Measurements from ENCODE around the gene MMP19.
"Not testable (repeated sequence)": the region's sequence is repeated elsewhere in the genome, so short reads cannot be mapped to it uniquely, and the experiment has no call there.

MMP19 gene, protein sequence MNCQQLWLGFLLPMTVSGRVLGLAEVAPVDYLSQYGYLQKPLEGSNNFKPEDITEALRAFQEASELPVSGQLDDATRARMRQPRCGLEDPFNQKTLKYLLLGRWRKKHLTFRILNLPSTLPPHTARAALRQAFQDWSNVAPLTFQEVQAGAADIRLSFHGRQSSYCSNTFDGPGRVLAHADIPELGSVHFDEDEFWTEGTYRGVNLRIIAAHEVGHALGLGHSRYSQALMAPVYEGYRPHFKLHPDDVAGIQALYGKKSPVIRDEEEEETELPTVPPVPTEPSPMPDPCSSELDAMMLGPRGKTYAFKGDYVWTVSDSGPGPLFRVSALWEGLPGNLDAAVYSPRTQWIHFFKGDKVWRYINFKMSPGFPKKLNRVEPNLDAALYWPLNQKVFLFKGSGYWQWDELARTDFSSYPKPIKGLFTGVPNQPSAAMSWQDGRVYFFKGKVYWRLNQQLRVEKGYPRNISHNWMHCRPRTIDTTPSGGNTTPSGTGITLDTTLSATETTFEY

DNA sequence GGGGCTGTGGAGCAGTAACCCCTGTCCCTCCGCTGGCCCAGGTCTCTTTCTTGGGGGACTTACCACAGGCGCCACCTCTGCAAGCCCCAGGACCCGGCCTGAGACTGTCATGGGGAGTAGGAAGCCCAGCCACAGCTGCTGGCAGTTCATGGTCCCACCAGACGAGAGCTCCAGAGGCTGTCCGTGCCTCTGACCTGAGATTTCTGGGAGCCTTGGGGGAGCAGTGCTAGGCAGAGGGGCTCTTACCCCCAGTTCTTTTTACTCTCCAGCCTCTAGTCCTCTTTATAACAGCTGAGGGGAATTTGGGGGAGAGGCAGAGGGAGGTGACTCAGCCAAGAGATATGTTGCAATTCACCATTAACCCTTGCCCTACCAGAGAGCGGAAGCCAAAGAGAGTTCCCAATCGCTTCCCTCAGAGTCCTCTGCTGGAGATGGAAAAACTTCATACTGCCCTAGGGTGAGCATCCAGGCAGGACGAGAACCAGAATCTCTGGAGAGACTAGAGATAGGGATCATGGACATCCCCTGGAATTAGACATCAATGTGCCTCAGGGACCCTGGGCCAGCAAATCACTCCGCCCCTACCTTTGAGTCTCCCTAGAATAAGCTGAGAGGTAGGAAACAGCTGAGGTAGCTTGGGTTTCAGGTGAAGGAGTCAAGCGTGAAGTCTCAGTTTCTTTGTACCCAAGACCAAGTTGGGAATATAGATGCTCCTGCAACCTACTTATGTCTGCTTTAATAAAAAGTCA, at the start of gene MMP19:
TSS of gene MMP19 (minus strand) at position 256 of the 749 bp plus-strand sequence. CDS start at position 150, 106 bp downstream.
- DNase-seq (ENCODE audit: low read depth): peak; percentile 53

DNA sequence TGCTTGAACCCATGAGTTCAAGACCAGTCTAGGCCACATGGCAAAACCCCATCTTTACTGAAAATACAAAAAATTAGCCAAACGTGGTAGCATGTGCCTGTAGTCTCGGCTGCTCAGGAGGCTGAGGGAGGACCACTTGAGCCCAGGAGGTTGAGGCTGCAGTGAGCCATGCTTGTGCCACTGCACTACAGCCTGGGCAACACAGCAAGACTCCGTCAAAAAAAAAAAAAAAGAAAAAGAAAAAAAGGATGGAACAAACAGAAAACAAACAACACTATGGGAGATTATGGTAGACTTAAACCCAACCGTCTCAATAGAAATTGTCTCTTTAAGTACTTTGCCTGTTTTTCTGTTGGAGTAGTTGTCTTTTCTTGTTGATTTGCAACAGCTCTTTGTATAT, 48.6 kb upstream of the MMP19 start:
- DNase-seq (ENCODE audit: low read depth): no peak

DNA sequence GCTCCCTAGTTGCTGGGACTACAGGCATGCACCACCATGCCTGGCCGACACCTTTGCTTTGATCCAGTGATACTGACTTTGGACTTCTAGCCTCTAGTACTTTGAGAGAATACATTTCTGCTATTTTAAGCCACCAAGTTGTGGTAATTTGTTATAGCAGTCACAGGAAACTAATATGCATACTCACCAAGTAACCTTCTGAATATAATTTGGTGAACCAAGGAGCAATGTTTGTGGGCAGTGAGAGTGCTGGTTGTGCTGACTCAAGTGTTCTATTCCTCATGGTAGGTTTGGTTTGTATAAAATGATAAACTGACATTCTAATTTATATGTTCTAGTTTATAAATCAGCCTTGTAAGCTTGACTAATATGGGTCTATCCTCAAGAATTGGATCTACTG, 42.4 kb upstream of the MMP19 start:
- DNase-seq (ENCODE audit: low read depth): no peak

DNA sequence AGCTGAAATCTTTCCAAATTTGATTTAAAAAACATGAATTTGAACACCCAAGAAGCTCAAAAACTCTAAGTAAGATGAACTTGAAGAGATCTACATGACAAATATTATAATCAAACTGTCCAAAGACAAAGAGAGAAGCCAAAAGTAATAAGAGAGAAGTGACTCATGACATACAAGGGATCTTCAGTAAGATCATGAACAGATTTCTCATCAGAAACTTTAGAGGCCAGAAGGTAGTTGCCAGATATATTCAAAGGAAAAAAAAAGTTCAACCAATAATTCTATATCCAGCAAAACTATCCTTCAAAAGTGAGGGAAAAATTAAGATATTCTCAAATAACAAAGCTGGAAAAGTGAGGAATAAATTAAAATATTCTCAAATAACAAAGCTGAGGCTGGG, 35.1 kb upstream of the MMP19 start:
- no peak for DNase-seq (ENCODE audit: low read depth)

DNA sequence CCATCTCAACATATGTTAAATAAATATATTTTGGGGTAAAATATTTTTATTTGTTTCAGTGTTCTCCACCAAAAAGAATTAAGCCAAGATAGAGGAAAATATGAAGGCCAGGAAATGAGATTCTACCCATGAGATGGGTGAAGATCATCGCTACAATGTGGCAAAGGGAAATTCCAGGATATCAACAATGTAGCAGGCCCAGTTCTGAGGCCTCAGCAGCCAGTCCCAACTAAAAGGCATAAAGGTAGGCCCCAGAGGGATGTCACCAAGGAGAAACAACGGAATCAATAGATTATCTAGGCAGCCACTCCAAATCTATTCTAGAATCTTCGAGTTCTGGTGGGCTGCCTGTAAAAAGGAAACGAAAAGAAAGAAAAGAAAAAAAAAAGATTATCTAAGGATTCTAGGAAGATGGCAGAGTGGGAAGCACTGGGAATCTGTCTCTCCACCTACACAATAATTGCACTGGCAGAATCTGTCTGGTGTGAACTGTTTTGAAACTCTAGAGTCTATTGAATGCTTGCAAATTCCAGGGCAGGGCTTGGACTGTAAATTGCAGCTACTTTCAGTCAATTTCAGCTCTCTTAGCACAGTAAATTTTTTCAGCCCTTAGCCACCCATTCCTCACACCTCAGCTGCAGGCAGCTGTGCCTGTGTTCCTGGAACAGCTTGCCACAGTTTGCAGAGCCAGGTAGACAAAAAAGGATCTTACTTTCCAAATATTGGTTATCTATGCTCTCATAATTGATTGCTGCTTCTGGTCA, 33.1 kb upstream of the MMP19 start:
- no peak for DNase-seq (ENCODE audit: low read depth)

DNA sequence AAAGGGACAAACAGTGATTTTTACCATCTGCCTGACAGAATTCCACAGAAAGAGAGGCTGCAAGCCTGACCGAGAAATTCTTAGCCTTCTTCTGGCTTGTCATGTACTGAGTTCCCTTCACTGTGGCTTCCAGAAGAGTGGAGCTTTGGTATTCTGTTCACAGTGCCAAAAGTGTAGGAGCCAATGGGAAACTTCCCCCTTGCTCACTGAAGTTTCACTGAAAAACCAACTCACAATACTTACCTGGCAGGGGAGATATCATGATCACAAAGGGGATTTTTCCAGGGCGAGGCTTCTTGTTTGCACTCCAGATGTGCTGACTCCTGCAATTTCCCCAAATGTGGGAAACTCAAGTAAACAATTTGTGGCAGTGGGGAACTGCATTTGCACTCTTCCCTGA, 31.7 kb upstream of the MMP19 start:
- DNase-seq (ENCODE audit: low read depth): no peak

DNA sequence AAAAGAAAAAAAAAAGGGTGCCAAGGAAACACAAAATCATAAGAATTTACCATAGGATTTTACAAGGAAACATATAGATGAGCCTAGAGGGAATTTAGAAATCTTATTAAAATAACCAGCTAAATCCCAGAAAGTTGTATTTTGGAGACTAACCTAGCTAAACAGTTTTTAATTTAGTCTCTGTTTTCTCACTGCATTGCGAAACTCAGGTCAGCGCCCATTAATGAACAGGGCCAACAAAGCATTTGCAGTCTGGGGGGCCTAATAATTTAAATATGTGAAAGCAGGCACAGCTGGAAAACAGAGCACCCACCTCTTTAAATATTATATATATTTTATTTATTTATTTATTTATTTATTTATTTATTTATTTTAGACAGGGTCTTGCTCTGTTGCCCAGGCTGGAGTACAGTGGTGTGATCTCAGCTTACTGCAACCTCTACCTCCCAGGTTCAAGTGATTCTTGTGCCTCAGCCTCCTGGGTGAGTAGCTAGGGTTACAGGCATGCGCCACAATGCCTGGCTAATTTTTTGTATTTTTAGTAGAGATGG, 23.8 kb upstream of the MMP19 start:
- not testable (repeated sequence) for DNase-seq (ENCODE audit: low read depth)

DNA sequence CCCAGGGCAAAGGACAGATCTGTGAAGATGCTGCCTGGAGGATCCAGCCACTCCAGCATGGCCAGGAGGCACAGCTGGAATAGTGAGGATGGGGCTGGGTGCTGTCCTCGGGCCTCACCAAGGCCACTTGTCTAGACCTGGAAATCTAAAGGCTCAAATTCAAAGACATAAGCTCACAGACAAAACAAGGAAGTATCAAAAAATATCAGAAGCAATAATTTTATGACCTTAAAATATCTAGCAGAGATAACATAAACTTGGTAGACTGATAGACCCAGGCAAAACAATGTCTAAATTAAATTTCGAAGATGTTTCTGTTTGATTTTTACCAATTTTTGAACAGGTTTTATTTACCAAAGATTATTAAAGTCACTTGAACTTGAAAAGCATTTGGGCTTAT, 22.6 kb upstream of the MMP19 start:
- DNase-seq (ENCODE audit: low read depth): no peak

DNA sequence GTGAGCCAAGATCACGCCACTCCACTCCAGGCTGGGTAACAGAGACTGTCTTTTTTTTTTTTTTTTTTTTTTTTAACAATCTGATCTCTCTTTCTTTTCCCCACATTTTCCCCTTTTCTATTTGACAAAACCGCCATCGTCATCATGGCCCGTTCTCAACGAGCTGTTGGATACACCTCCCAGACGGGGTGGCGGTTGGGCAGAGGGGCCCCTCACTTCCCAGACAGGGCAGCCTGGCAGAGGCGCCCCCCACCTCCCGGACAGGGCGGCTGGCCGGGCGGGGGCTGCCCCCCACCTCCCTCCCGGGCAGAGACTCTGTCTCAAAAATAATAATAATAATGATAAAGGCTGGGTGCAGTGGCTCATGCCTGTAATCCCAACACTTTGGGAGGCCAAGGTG, 20.2 kb upstream of the MMP19 start:
- not testable (repeated sequence) for DNase-seq (ENCODE audit: low read depth)

DNA sequence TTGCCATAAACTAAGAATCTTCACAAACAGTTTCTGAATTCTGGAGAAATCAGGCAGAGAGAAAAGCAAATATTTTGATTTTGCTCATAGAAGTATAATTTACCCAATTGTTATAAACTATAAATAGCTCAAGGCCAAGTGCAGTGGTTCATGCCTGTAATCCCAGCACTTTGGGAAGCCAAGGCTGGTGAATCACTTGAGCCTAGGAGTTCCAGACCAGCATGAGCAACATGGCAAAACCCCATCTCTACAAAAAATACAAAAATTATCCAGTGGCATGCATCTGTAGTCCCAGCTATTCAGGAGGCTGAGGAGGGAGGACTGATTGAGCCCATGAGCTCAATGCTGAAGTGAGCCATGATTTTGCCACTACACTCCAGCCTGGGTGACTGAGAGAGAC, 19.6 kb upstream of the MMP19 start:
- DNase-seq (ENCODE audit: low read depth): no peak

DNA sequence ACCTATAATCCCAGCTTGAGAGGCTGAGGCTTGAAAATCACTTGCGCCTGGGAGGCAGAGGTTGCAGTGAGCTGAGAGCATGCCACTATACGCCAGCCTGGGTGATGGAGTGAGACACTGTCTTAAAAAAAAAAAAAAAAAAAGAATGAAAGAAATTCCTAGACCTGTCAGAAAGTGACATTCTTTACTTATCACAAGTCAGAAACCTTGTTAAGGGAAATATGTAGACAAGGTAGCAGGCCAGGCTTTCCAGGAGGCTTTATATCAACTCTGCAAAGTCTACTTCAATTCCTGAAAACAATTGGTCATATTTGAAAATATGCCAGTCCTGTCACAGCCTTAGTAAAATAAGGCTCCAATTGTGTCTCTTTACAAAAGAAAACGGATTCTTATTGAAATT, 19.1 kb upstream of the MMP19 start:
- DNase-seq (ENCODE audit: low read depth): no peak

DNA sequence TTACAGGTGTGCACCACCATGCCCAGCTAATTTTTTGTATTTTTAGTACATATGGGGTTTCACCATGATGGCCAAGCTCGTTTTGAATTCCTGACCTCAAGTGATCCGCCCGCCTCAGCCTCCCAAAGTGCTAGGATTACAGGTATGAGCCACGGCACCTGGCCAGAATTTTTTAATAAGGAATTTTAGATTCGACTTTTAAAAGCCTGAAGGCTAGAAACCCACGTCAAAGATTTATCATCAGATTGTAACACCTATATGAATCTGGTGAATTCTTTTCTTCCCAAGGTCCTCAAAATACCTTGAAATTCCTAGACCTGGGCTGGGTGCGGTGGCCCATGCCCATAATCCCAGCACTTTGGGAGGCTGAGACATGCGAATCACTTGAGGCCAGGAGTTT, 18.7 kb upstream of the MMP19 start:
- DNase-seq (ENCODE audit: low read depth): no peak

DNA sequence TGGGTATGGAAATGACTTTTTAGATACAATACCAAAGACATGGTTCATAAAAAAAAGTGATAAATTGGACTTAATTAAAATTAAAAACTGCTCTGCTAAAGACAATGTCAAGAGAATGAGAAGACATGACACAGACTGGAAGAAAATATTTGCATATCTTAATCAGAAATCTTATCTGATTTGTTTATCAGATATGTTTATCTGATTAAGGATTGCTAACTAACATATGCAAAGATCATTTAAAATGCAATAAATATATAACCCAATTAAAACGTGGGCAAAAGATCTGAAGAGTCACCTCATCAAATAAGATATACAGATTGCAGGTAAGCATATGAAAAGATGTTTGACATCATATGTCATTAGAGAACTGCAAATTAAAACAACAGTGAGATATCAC, 10.0 kb upstream of the MMP19 start:
- no peak for DNase-seq (ENCODE audit: low read depth)

DNA sequence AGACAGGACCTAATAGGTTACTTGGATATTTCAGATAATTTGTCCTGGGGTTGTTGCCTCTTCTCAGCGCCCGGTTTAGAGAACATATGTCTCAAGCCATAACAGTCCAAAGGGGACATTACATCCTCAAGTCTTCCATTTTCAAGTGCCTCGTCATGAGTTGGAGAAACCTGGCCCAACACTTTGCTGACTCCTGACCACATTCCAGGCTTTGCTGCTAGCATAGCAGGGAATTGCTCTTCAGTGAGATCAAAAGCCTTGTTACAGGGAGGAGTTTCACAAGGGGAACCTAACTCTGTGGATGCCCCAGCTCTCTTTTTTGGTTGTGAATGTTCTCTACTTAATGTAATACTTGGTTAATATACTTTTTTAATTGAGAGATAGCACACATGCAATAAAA, 8.2 kb upstream of the MMP19 start:
- DNase-seq (ENCODE audit: low read depth): no peak

DNA sequence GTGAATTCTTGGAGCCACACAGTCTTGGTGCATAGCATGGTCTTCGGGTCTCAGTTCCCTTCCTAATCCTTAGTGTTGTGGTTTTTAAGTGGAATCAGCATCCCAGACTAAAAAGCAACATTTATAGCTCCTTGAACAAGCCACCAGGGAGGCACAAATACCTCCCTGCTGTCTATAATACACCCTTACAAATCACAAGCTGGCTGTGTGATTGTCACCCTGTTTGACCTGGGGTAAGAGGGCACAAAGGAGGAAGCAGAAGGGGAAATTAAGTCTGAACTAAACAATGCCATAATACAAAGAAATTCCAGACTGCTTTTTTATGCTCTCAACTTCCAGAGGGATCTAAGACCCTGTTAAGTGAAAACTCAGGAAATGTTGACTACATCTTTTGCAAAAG, 7.7 kb upstream of the MMP19 start:
- no peak for DNase-seq (ENCODE audit: low read depth)

DNA sequence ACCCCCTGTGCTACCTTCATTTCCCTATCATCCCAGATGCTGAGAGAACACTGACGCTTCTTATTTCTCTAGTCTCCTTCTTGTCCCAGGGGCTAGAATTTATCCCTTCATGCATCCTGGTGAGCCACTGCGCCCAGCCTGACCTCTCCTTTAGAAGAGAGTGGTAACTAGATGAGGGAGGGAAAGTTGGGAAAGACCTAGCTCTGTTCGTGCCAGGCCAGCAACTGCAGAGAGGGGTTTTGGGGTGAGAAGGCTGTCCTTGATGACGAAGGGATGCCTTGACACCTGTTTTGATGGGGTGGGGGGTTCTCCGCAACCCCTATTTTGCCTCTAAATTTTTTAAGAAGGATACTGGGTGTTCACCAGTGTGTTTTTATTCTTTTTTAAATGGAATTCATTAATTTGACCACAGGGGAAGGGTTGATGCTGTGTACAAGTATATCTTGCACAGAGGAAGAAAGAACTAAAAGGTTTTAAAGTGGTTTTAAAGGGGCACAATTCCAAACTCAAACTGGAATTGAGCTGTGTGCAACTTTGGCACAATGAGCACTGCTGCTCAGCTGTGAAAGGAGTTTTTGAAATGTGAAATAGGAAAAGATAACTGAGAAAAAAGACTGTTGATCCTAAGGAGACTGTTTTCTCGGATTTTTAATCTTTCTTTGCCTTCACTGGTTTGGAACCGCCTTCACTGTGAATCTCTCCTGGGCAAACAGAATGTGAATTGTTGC, 7.0 kb upstream of the MMP19 start:
- DNase-seq (ENCODE audit: low read depth): no peak

DNA sequence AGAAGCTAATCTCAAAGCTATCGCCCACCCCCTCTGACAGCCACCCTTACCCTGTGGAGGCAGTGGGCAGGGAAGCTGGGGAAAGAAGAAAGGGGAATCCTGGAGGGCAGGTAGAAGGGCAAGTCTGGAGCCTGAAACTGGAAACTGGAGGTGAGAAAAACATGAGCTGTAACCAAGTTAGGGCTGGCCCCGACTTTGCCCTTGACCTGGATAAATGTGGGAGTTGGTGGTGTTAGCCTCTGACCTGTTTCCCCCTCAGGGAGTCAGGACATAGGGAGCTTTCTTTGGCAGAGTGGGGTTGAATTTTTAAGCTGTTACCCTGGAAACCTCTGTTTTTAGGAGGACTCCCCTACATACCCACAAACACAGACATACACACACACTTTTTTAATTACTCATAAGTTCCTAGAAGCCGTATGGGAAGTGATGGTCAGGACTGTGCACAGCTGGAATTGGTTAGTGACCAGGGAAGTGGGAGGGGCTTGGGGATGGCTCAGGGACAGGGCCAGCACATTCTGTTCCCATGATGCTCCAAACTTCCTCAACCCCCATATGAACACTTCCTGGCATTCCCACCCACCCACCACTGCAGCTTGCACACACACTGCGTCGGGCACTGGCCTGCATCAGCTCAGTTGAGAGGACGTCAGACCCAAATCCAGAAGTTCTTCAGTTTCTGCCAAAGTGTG, 5.0 kb upstream of the MMP19 start:
- DNase-seq (ENCODE audit: low read depth): peak; percentile 97

DNA sequence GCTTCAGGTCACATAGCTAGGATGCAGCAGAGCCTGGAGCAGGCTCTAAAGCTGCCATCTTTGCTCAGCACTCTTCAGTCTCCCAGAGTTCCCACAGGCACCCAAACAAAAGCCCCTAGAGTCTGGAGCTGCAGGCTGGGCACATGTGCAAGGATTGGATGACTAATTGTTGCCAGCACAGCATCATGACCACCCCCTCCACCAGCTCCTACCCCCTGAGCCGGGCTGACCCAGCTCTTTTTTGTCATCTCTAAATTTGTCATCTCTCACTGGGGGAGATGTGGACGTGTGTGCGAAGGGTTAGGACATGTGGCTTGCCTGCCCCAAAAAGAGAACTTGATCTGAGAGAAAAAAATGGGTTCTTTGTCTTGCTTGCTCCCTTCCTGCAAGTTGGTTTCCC, 4.3 kb upstream of the MMP19 start:
- no peak for DNase-seq (ENCODE audit: low read depth)

DNA sequence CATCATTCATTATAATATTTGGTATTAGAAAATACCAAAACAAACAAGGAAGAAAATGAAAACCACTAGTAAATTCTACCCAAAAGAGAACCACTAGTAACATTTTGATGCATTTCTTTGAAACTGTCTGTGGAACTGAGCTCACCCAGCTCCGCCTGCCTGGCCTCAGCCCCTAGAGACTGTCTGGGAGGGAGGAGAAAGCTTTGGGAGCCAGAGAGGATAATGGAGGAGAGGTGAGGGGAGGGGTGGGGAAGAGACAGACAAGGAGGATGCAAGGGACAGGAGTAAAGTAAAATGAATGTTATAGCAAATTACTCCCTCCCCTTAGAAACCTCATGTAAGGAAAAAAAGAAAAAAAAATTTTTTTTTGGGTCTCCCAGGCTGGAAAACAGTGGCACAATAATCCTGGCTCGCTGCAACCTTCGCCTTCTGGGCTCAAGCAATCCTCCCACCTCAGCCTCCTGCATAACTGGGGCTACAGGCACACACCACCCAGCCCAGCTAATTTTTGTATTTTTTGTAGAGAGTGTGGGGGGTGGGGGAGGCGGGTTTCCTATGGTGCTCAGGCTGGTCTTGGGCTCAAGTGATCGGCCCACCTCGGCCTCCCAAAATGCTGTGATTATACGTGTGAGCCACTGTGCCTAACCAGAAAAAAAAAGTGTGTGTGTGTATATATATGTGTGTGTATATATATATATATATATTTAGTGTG, 3.2 kb upstream of the MMP19 start:
- no peak for DNase-seq (ENCODE audit: low read depth)

DNA sequence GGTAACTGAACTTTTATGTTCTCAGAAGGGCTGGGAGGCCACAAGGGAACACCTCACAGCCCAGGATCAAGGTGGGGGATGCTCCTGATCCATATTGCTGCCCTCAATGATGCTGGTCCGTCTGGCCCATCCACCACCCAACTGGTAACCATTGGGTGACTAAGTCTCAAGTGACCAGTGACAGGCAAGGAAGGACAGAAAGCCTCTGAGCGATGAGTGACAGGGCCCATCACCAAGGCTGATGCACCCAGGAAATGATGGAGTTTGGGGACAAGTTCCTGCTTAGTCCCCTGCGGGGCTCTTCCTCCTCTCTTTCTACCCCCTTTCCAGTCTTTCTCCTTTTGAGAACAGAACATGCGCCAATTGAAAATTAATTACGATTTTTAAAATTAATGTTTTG, 2.6 kb upstream of the MMP19 start:
- no peak for DNase-seq (ENCODE audit: low read depth)
